ENCODE data around the gene SPDL1. TPM values are rescaled to one million over a fixed set of nuclear protein-coding genes. Genes with fewer than 3 reads are reported as not detected.

SPDL1 gene
- total RNA-seq, 2 experiments from 2014 or later: 37.8 to 39.8 TPM

DNA sequence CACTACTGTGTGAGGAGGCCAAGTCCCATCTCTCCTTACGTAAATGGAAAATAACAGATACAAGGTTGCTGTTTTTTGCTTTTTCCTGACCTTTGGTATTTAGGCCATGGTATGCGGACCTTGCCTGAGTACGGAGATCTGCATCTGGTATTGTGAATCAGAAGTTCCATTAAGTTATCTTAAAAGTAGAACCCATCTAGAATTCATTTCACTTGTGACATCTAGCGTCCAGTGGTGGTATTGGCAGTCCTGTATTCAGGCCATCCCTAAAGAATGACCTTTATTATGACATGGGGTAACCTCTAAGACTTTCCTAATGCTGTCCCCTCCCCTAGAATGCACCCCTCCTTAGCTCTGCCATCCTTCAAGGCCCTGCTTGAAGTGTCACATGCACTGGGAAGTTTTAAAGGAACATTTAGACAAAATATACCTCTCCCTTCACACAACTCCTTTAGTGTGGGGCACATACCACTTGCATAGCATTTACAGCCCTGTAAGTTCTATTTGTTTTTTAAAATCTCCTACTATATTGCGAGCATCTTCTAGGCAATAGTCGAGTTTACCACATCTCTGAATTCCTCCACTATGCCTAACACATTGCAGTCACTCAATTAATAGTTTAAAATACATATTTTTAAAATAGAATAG is 1.9 kb upstream of the SPDL1 start:
- no peaks in the 10 kb centered on the region for H3K9me3 Mint-ChIP-seq
- no peak overlapping the region for H3K4me3 Mint-ChIP-seq
- ChIA-PET POLR2A (interaction anchor here (0.7 kb wide), 1 partner anchor 56 kb away, joined by 3 read pairs; no protein-coding TSS in a partner anchor), CTCF (interaction anchor here (0.7 to 1.5 kb wide), 8 partner anchors 12 to 594 kb away, joined by 3 to 9 read pairs (median 3); no protein-coding TSS in a partner anchor)
- peaks cover 37% of the 10 kb centered on the region for H3K4me1 Mint-ChIP-seq
- H3K27me3 Mint-ChIP-seq: peaks cover 14% of the 10 kb centered on the region
- H3K27ac Mint-ChIP-seq: no peak overlapping the region
- peaks cover 11% of the 10 kb centered on the region for H3K36me3 Mint-ChIP-seq (ENCODE audit: low read depth)
- DNase-seq: peak; percentile 67

DNA sequence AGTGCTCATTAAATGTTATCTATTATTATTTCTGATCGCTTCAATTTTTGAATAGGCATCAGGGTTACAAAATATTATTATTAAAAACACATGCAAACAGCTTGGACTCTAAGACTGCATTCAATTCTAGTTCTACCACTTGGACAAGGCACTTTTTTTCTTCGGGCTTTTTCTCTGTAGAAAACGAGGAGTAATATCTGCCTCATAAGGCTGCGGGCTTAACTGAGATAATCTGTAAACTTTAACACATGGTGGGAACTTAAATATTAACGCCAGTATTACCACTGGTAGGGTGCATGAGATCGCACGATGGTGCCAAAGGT is 511 bp upstream of the SPDL1 start:
- CTCF ChIA-PET: interaction anchor here (0.7 to 1.3 kb wide), 8 partner anchors 13 to 596 kb away, joined by 3 to 13 read pairs (median 4); partner anchors contain the start of gene DOCK2
- H3K4me1 Mint-ChIP-seq: peaks cover 42% of the 10 kb centered on the region
- POLR2A ChIA-PET: interaction anchor here (1.0 to 3.8 kb wide), 11 partner anchors 9 to 691 kb away, joined by 3 to 83 read pairs (median 5); partner anchors contain the start of gene DOCK2

DNA sequence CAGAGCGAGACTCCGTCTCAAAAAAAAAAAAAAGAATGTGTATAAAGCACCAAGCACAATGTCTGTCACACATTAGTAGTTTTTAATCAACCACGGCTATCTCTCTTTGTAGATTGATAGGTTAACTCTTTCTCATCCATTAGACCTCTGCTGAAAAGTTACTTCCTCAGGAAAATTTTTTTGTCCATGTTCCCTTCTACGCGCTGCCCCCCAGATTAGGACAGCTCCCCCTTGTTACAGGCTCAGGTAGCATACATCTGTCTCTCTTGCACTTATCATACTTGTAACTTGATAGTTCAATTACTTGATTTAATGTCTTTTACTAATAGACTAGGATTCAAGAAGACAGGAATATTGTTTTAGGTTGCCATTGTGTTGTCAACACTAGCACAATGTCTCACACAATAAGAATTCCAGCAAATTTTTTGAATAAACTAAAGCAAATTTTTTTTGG is 1.5 kb downstream of the SPDL1 start:
- Mint-ChIP-seq H3K4me1 (peaks cover 44% of the 10 kb centered on the region), H3K36me3 (ENCODE audit: low read depth) (peaks cover 29% of the 10 kb centered on the region), H3K4me3 (peak overlapping the region; percentile 96), H3K27me3 (peaks cover 6% of the 10 kb centered on the region), H3K27ac (no peak overlapping the region), H3K9me3 (no peaks in the 10 kb centered on the region)
- no peak for DNase-seq
- POLR2A ChIA-PET: interaction anchor here (1.1 to 3.8 kb wide), 2 partner anchors 9 to 53 kb away, joined by 4 to 83 read pairs; partner anchors contain the start of gene DOCK2
- CTCF ChIA-PET: no interaction called here

More for the DNA sequence above, 511 bp upstream of the SPDL1 start:
- peak overlapping the region; percentile 96 for H3K4me3 Mint-ChIP-seq
- H3K27ac Mint-ChIP-seq: peak overlapping the region; percentile 82
- peaks cover 14% of the 10 kb centered on the region for H3K36me3 Mint-ChIP-seq (ENCODE audit: low read depth)
- H3K27me3 Mint-ChIP-seq: peaks cover 6% of the 10 kb centered on the region
- DNase-seq: no peak
- H3K9me3 Mint-ChIP-seq: no peaks in the 10 kb centered on the region

DNA sequence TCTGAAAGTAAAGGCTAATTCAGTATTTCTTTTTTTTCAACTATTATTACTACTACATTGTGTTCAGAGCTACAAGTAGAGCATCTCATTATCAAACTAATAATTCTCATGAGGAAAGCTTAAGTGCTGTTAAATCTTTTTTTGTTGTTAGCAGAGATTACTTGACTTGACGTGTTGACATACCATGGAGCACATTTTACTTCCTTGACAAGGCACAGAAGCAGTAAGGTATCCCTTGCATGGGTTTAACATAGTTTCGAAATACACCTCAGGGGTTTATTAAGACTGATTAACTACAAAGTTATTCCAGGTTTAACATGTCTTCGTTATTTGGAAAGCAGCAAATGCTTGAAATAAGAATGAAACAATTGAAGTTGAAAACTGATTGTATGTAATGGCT is 7.0 kb downstream of the SPDL1 start:
- no peak for DNase-seq
- Mint-ChIP-seq H3K27ac (no peak overlapping the region), H3K27me3 (no peaks in the 10 kb centered on the region), H3K4me3 (no peak overlapping the region), H3K9me3 (no peaks in the 10 kb centered on the region), H3K36me3 (ENCODE audit: low read depth) (peaks cover 70% of the 10 kb centered on the region), H3K4me1 (peaks cover 18% of the 10 kb centered on the region)
- POLR2A ChIA-PET: interaction anchor here (1.1 kb wide), 1 partner anchor 56 kb away, joined by 3 read pairs; no protein-coding TSS in a partner anchor
- CTCF ChIA-PET: no interaction called here

DNA sequence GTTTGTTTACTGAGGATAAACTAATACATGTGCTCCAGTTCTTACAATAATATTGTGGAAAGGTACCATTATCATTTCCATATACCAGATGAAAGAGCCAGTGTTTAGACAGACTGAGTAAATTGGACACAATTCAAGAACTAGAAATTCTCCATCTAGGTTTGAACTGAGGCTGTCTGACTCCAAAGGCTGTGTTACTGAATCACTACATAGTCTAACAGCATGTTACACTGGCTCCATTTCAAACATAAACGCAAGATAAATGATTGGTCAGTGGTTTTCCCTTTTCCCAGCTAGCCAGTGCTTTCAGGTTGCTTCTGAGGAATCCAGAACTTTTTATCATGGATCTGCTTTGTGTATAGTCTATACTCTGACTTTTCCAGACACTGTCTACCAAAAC is 8.1 kb downstream of the SPDL1 start:
- no peaks in the 10 kb centered on the region for H3K9me3 Mint-ChIP-seq
- POLR2A ChIA-PET: interaction anchor here (1.4 kb wide), 1 partner anchor 8 kb away, joined by 6 read pairs; the partner anchor contains the start of gene SPDL1
- CTCF ChIA-PET: interaction anchor here (1.1 kb wide), 1 partner anchor 11 kb away, joined by 3 read pairs; no protein-coding TSS in a partner anchor
- no peaks in the 10 kb centered on the region for H3K27me3 Mint-ChIP-seq
- DNase-seq: no peak
- peaks cover 8% of the 10 kb centered on the region for H3K4me1 Mint-ChIP-seq
- peaks cover 69% of the 10 kb centered on the region for H3K36me3 Mint-ChIP-seq (ENCODE audit: low read depth)
- H3K27ac Mint-ChIP-seq: no peak overlapping the region
- no peak overlapping the region for H3K4me3 Mint-ChIP-seq

DNA sequence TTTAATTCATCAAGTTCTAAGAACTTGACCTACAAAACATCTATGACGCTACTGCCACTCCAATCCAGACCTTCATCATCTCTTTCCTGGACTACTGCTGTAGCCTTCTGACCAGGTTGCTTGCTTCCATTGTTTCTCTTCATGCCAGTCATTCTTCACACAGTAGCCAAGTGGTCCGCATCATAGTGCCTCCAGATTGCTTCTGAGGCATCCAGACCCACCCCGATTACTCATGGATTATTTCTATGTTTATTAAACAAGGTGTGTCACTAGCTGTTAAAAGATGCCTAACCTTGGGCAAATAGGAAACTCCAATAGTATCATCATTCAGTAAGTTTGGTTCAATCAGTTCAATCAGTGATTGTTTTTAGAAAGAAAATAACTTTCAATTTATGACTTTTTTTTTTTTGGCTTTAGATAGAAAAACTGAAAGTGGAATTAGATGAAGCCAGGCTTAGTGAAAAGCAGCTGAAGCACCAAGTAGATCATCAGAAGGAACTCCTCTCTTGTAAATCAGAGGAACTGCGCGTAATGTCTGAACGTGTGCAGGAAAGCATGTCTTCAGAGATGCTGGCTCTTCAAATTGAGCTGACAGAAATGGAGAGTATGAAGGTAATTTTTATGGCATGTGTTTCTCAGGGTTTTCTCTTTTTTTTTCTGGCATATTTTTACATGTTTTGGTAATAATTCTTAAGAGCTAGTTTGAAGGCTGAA is 9.5 kb downstream of the SPDL1 start:
- Mint-ChIP-seq H3K4me1 (peaks cover 2% of the 10 kb centered on the region), H3K27me3 (no peaks in the 10 kb centered on the region), H3K4me3 (no peak overlapping the region), H3K36me3 (ENCODE audit: low read depth) (peaks cover 77% of the 10 kb centered on the region), H3K9me3 (no peaks in the 10 kb centered on the region), H3K27ac (no peak overlapping the region)
- POLR2A ChIA-PET: interaction anchor here (1.0 to 2.0 kb wide), 3 partner anchors 8 to 87 kb away, joined by 4 to 8 read pairs (median 6); partner anchors contain the start of gene SPDL1
- CTCF ChIA-PET: interaction anchor here (1.1 kb wide), 1 partner anchor 12 kb away, joined by 3 read pairs; no protein-coding TSS in a partner anchor
- no peak for DNase-seq

DNA sequence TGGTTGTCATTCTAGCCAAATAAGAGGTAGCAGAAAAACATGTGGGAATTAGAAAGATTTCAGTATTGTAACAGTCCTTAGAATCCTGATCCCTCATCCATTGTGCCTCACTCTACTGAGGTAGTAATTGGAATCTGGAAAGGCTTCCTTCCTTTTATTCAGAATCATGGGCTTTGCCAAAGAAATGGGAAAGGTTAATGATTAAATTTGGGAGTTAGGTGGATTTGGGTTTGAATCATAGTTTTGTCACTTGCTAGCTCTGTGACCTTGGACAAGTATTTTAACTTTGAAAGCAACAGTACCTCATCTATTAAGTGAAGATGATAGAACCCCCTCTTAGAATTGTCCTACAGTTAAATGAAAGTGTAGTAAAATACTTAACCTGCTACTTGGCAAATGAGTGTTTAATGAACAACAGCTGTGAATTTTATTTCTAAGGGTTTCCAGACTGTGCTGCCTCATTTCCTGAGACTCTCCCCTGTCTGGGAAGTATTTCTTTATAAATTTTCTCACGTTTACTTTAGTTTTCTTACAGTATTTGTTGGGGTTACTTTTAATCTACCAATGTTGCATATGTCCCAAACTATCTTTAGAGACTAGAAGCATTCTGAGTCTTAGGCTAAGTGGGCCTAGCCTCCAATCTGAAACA is 11.7 kb downstream of the SPDL1 start:
- no peak overlapping the region for H3K4me3 Mint-ChIP-seq
- POLR2A ChIA-PET: interaction anchor here (1.0 to 2.0 kb wide), 3 partner anchors 12 to 85 kb away, joined by 3 to 8 read pairs (median 8); partner anchors contain the start of gene SPDL1
- H3K4me1 Mint-ChIP-seq: no peaks in the 10 kb centered on the region
- DNase-seq: no peak
- CTCF ChIA-PET: interaction anchor here (0.9 kb wide), 1 partner anchor 12 kb away, joined by 4 read pairs; the partner anchor contains the start of gene SPDL1
- H3K36me3 Mint-ChIP-seq (ENCODE audit: low read depth): peaks cover 74% of the 10 kb centered on the region
- H3K9me3 Mint-ChIP-seq: no peaks in the 10 kb centered on the region
- H3K27me3 Mint-ChIP-seq: no peaks in the 10 kb centered on the region
- no peak overlapping the region for H3K27ac Mint-ChIP-seq

DNA sequence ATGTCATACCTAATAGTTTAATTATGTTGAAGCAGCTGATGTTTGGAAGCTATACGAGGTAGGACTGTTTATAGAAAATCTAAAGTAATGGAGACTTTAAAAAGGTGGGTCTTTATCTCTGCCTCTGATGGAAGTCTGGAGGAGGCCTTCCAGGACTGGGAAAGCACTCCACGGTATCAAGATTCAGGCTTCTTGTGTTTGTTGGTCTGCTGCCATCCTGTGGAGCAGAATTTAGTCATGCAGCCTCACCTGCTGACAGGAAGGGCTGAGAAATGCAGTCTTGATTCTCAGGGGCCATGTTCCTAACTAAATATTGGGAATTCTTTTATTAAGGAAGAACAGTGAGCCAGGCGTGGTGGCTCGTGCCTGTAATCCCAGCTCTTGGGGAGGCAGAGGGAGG is 15.9 kb downstream of the SPDL1 start:
- Mint-ChIP-seq H3K4me3 (no peak overlapping the region), H3K9me3 (no peaks in the 10 kb centered on the region), H3K27ac (no peak overlapping the region), H3K4me1 (no peaks in the 10 kb centered on the region), H3K36me3 (ENCODE audit: low read depth) (peaks cover 68% of the 10 kb centered on the region), H3K27me3 (no peaks in the 10 kb centered on the region)
- CTCF ChIA-PET: no interaction called here
- POLR2A ChIA-PET: no interaction called here
- DNase-seq: no peak

DNA sequence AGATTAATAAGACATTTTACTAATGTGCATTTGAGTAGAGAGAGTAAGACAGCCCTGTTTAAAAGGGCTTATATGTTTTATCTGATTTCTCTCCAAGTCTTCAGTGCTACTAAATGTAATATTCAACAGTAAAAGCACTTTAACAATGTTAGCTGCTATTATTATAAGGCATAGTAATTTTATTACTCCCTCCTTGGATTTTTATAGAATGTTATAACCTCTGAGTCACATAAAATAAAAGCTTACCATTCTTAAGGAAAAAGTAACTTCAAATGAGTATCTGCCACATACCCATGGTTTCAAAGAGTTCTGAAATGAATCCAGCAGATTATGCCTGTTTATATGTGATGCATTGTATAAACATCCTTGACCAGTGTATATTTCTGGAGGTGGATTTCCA is 19.0 kb downstream of the SPDL1 start:
- DNase-seq: no peak
- POLR2A ChIA-PET: no interaction called here
- CTCF ChIA-PET: no interaction called here
- no peak overlapping the region for H3K4me3 Mint-ChIP-seq
- peaks cover 56% of the 10 kb centered on the region for H3K36me3 Mint-ChIP-seq (ENCODE audit: low read depth)
- H3K27ac Mint-ChIP-seq: no peak overlapping the region
- H3K9me3 Mint-ChIP-seq: no peaks in the 10 kb centered on the region
- no peaks in the 10 kb centered on the region for H3K4me1 Mint-ChIP-seq
- H3K27me3 Mint-ChIP-seq: peaks cover 4% of the 10 kb centered on the region

DNA sequence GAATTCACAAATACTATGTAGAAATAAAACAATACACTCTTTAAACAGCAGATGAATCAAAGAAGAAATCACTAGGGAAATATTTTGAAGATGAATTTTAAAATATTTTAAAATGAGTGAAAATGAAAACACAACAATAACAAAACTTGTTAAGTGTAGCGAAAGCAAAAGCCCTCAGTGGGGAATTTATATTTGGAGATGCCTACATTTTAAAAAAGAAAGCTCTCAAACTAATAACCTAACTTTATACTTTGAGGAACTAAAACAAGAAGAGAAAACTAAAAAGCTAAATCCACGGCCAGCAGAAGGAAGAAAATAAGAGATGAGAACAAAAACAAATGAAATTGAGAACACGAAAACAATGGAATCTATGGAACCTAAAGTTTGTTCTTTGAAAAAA is 22.7 kb downstream of the SPDL1 start:
- Mint-ChIP-seq H3K36me3 (ENCODE audit: low read depth) (peaks cover 30% of the 10 kb centered on the region), H3K4me3 (no peak overlapping the region), H3K27me3 (peaks cover 14% of the 10 kb centered on the region), H3K27ac (no peak overlapping the region), H3K9me3 (peaks cover 3% of the 10 kb centered on the region), H3K4me1 (no peaks in the 10 kb centered on the region)
- CTCF ChIA-PET: no interaction called here
- no peak for DNase-seq
- POLR2A ChIA-PET: interaction anchor here (1.1 kb wide), 1 partner anchor 30 kb away, joined by 3 read pairs; the partner anchor contains the start of gene DOCK2

DNA sequence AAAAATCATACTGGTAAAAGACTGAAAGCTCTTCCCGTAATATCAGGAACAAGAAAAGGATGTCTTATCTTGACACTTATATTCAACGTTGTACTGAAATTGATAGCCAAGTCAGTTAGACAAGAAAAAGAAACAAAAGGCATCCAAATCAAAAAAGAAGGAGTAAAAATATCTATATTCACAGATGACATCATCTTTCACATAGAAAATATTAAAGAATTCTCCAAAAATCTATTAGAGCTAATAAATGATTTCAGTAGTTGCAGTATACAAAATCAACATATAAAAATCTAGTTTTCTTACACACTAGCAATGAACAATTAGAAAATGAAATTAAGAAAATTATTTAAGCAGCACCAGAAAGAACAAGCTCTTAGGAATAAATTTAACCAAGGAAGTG is 24.3 kb downstream of the SPDL1 start:
- POLR2A ChIA-PET: no interaction called here
- Mint-ChIP-seq H3K27me3 (peaks cover 24% of the 10 kb centered on the region), H3K36me3 (ENCODE audit: low read depth) (peaks cover 18% of the 10 kb centered on the region), H3K9me3 (peaks cover 3% of the 10 kb centered on the region), H3K4me1 (no peaks in the 10 kb centered on the region), H3K27ac (no peak overlapping the region), H3K4me3 (no peak overlapping the region)
- no peak for DNase-seq
- CTCF ChIA-PET: no interaction called here

DNA sequence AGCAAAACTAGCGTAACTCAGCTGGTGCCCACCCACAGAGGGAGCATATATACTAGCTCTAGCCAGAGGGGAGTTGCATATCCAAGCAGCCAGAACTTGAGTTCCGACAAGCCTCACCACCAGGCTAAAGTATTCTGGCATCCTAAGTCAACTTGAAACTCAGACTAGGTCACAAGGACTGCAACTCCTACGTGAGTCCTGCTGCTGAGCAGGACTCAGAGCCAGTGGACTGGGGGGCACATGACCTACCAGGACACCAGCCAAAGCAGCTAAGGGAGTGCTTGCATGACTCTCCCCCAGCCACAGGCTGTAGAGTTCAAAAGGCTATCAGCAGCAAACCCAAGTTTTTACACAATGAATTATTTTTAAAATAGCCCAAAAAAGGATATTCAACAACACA is 26.1 kb downstream of the SPDL1 start:
- ChIA-PET CTCF (no interaction called here), POLR2A (no interaction called here)
- Mint-ChIP-seq H3K4me3 (no peak overlapping the region), H3K27me3 (peaks cover 29% of the 10 kb centered on the region), H3K36me3 (ENCODE audit: low read depth) (peaks cover 11% of the 10 kb centered on the region), H3K9me3 (peaks cover 3% of the 10 kb centered on the region), H3K27ac (no peak overlapping the region), H3K4me1 (no peaks in the 10 kb centered on the region)
- no peak for DNase-seq

DNA sequence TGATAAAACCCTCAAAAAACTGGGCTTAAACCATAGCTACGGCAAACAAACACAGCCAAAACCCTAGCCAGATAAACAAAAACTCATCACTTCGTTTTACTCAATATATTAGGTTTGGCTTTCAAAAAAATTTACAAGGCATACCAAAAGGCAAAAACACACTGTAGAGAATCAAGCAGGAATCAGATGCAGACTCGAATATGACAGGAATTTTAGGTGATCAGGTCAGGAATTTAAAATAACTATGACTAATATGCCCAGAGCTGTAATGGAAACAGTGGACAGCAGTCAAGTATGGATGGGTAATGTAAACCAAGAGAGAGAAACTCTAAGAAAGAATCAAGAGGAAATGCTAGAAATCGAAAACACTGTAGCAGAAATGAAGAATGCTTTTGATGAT is 27.0 kb downstream of the SPDL1 start:
- H3K9me3 Mint-ChIP-seq: peaks cover 3% of the 10 kb centered on the region
- no peaks in the 10 kb centered on the region for H3K4me1 Mint-ChIP-seq
- H3K36me3 Mint-ChIP-seq (ENCODE audit: low read depth): peaks cover 9% of the 10 kb centered on the region
- POLR2A ChIA-PET: interaction anchor here (1.0 kb wide), 1 partner anchor 26 kb away, joined by 3 read pairs; no protein-coding TSS in a partner anchor
- no peak overlapping the region for H3K4me3 Mint-ChIP-seq
- H3K27ac Mint-ChIP-seq: no peak overlapping the region
- CTCF ChIA-PET: no interaction called here
- peaks cover 29% of the 10 kb centered on the region for H3K27me3 Mint-ChIP-seq
- no peak for DNase-seq

Data from activated CD4-positive, alpha-beta memory T cell treated with anti-CD3 and anti-CD28 coated beads, Interleukin-2, amount 10 ng/mL, durations not matched to agents 7 days and 5 days (primary cell).